Myocyte (in vitro differentiated cells): ENCODE results near the gene ATP8B4. TPM values are rescaled to one million over a fixed set of nuclear protein-coding genes. Genes with fewer than 3 reads are reported as not detected.
"Not testable (repeated sequence)": the region's sequence is repeated elsewhere in the genome, so short reads cannot be mapped to it uniquely, and the experiment has no call there.

ENCODE experiments used
- DNase-seq: peaks from one replicate; pipeline ENCODE4 v3.0.0-alpha.2; 2012; ENCODE audit warnings: low read depth
- total RNA-seq: library from RNA; depleted of rRNA; stranded (reverse); fragments of >200 nt; gene quantifications from 2 replicates; pipeline ENCODE4 v1.2.3, GENCODE V29; 2014

ATP8B4 gene
- total RNA-seq, 1 donor from 2014 or later: 3.3 TPM

GRCh38 chr15:50109076-50109987 lies 9.7 kb downstream of the ATP8B4 start:
- no peak for DNase-seq

GRCh38 chr15:50108461-50108860 lies 10.6 kb downstream of the ATP8B4 start:
- no peak for DNase-seq

- DNase-seq: no peak
Measured at GRCh38 chr15:50107591-50108408, 11.2 kb downstream of the ATP8B4 start.

- no peak for DNase-seq
Measured at GRCh38 chr15:50107157-50107556, 11.9 kb downstream of the ATP8B4 start.

- no peak for DNase-seq
Measured at GRCh38 chr15:50106457-50106856, 12.6 kb downstream of the ATP8B4 start.

DNA sequence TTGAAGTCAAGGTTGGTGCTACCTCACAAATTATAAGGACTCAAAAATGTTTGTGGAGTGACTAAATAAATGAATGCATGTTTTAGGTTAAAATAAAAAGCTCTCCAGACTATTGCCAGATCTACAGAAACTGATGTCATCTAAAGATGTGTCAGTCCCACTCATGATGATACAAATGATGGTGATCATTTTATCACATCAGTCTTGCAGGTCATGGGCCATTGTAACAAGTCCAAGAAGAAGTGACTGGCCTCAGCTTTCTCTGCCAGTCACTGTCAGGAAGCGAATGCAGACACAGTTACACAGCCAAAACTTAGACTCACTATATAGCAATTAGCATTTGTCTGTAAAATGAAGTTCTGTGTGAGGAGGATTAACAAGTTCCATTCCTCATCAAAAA lies 18.5 kb downstream of the ATP8B4 start:
- DNase-seq: no peak

- no peak for DNase-seq
Measured at GRCh38 chr15:50098545-50098944, 20.5 kb downstream of the ATP8B4 start.

DNA sequence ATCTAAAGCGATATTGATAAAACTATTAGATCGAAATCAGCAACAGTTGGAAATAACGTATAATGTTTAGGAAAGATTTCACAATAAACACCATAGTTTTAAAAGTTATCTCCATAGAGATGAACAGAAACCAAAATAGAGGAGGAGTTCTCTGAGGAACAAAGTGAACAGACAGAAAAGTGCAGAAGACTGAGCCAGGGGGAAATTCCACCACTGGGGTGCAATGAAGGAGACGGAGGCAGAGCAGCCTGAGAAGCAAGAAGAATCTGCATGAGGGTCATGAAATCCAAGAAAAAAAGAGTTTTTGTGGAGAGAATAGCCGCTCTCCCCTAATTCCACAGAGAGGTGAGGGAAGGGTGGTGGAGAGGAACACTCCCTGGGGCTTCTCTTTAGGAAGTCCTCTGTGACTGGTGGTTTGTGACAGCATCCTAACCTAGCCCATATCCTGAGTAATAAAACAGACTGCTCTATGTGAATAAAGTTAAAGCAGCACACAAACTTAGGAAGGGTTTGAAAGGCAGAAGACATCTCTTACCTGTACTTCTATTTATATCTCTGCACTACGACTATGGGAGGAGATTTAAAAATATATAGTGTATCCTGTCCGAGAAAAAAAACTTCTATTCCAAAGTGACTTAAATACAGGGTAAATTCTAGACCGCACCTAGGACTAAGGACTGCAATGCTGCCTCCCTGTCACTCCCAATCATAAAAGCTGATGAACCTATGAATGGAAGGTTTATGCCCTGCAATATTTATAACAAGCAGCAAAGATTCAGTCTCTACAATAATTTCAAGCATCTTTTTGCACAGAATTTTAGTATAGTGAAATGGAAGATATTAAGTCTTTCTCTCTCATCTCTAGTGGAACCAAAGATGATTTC lies 22.9 kb downstream of the ATP8B4 start:
- no peak for DNase-seq

- not testable (repeated sequence) for DNase-seq
Measured at GRCh38 chr15:50089386-50089785, 29.6 kb downstream of the ATP8B4 start.

- DNase-seq: no peak
Measured at GRCh38 chr15:50084932-50085331, 34.1 kb downstream of the ATP8B4 start.

DNA sequence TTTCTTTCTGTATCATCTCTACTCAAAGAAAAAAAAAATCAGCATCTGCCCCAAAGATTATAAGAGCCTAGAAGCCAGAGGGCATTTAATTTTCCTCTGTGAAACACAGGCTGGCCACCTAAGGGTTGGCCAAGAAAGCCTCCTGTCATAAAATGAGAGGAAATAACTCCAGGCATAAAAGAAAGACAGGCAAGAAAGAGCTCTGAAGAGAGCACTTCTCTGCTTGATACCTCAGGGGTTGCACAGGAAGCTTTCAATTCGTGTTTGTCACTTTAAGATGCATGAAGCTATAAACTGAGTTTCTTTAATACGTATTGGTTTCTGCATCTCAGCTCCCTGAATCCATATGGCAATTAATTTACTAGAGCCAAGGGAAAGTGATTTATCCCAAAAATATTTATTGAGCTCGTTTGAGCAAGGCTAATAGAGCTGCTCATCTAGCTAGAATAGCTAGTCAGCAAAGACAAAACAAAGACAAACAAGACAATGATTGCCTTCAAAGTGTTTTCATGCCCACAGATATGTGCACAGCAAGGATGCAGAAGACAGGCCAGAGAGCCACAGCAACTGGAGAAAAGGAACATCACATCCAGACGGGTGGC lies 35.5 kb downstream of the ATP8B4 start:
- no peak for DNase-seq

GRCh38 chr15:50082066-50082465 lies 37.0 kb downstream of the ATP8B4 start:
- DNase-seq: no peak

GRCh38 chr15:50077651-50078050 lies 41.4 kb downstream of the ATP8B4 start:
- no peak for DNase-seq

GRCh38 chr15:50077176-50077575 lies 41.9 kb downstream of the ATP8B4 start:
- no peak for DNase-seq

GRCh38 chr15:50075319-50075718 lies 43.7 kb downstream of the ATP8B4 start:
- no peak for DNase-seq

- no peak for DNase-seq
Measured at GRCh38 chr15:50071551-50072258, 47.3 kb downstream of the ATP8B4 start.

DNA sequence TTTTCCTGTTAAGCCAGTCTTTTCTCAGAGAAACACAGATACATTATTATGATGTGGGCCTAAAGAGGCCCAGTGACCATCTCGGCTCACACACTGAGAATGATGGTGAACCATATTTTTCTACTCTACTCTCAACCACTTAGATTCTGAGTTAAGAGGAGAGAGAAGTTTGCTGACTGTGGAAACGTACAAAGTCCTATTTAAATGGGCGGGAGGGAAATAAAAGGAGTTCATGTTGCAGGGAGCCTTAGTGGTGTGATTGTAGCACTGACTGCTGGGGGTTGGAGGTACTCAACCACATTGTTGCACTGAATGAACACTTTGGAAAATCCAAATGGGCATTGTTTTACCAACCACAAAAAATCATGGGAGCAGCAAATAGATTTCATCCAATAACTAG lies 51.0 kb downstream of the ATP8B4 start:
- DNase-seq: no peak

DNA sequence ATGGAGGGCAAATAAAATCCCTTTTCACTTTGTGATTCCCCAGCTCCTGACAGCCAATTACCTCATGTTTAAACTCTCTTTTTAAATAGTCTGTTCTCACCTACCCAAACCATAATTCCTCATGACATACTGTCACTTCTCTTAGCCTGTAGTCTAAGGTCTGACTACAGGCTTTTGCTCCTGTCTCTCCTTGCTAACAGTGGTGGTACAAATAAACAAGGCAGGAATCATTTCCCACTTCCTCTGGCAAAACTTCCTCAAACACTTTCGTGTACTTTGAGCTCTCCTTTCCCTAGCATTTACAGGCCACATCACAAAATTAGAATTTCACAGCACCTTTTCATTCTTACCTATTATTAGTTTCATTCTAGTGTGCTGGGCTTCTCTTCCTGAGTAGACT lies 51.8 kb downstream of the ATP8B4 start:
- no peak for DNase-seq

- no peak for DNase-seq
Measured at GRCh38 chr15:50066666-50067065, 52.4 kb downstream of the ATP8B4 start.

DNA sequence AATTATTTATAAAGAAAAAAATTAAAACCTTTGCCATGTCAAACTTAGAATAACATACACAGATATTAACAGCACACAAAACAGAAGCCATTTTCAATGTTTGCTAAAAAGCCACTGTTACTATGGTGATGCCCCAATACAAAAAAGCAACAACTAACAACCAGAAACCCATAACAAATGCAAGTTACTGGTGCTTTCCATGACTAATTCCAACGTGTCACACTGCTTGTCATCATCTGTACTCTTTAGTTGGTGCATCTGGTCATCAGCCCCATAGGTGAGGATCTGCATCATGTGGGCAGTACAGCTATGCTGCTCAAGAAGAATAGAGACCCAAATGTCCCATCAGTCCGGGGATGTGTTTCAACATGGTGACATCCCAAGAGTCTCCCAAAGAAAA lies 52.8 kb downstream of the ATP8B4 start:
- peak; percentile 35 for DNase-seq
